Suppressor macrophage treated with lipopolysaccharide for 4 hours (primary cell): ENCODE data around the gene PDRG1.
"Not testable (repeated sequence)": the region's sequence is repeated elsewhere in the genome, so short reads cannot be mapped to it uniquely, and the experiment has no call there.

ENCODE experiments used
- DNase-seq: peaks from one replicate; pipeline ENCODE4 v3.0.0-alpha.2; 2020

The PDRG1 gene

GRCh38 chr20:31925631-31926030, 26.2 kb downstream of the PDRG1 start:
- DNase-seq, result no peak

DNA sequence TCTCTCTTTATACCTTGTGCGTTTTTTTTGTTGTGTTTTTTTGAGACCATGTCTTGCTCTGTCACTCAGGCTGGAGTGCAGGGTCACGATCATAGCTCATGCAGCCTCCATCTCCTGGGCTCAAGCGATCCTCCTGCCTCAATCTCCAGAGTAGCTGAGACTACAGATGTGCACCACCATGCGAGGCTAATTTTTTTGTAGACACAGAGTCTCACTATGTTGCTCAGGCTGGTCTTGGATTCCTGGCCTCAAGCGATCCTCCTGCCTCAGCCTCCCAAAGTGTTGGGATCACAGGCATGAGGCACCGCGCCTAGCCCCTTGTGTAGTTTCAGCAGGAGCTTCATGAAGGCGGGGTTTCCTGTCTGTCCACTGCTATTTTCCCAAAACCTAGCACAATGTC, 27.3 kb downstream of the PDRG1 start:
- DNase-seq, result no peak

GRCh38 chr20:31923388-31924331, 28.2 kb downstream of the PDRG1 start:
- DNase-seq, result peak; percentile 88

DNA sequence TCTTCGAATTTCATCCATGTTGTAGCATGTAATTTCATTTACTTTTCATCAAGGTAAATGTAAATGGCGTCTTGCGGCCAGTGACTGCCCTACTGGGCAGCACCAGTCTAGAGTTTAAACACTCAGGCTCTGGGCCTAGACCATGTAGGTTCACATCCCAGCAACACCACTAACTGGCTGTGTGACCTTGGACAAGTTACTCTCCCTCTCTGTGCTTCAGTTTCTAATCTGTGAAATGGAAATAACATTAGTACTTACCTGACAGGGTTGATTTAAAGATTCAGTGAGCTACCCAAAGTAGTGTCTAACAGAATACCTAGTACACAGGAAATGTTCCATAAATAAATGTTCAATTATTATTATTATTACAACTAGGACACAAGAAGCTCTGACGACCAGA, 29.3 kb downstream of the PDRG1 start:
- DNase-seq, result no peak

- peak; percentile 16 for DNase-seq
These were observed 29.7 kb downstream of the PDRG1 start for GRCh38 chr20:31922181-31922580.

GRCh38 chr20:31921480-31921879, 30.4 kb downstream of the PDRG1 start:
- not testable (repeated sequence) for DNase-seq

GRCh38 chr20:31920275-31920855, 31.5 kb downstream of the PDRG1 start:
- DNase-seq, result no peak

- no peak for DNase-seq
These were observed 32.3 kb downstream of the PDRG1 start for GRCh38 chr20:31919410-31920155.

DNA sequence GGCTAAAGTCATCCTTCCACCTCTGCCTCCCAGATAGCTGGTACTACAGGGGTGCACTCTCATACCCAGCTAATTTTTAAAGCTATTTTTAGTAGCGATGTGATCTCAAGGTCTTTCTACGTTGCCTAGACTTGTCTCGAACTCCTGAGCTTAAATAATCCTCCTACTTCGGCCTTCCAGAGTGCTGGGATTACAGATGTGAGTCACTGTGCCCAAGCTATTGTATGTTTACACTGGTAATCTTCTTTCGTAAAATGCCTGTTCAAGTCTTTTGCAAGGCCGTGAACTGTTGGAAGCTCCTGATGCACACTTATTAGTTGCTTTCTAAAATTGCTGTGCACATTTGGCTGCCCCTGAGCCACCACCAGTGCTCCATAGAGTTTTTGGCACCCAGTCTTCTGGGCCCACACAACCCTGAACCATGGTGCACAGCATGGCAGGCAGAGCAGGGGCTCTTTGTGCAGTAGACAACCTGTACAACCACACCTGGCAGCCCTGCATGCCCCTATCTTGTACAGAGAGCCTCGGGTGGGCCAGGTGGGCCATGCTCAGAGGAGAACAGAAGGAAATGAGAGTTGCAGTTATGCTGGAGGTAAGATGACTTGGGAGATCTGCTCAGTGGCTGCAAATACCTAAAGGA, 33.3 kb downstream of the PDRG1 start:
- peak; percentile 12 for DNase-seq

DNA sequence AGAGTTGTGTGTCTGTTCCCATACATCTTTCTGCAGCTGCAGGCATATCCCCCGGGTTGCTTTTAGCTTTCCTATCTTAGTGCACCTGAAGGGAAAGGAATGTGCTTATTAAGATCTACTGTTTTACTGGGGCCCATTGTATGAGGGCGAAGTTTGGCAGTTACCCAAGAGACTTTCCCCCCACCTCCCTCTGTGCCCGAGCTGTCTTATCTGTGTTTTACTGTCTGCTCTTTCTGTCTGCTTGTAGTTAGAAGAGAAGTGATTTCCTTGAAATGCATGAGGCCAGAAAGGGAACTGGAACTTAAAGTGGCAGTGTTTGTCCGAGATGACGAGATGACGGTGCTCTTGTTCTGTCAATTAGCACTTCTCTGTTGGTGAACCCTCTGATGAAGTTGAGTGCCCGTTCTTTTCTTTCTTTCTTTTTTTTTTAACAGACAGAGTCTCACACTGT, 33.9 kb downstream of the PDRG1 start:
- peak; percentile 59 for DNase-seq

DNA sequence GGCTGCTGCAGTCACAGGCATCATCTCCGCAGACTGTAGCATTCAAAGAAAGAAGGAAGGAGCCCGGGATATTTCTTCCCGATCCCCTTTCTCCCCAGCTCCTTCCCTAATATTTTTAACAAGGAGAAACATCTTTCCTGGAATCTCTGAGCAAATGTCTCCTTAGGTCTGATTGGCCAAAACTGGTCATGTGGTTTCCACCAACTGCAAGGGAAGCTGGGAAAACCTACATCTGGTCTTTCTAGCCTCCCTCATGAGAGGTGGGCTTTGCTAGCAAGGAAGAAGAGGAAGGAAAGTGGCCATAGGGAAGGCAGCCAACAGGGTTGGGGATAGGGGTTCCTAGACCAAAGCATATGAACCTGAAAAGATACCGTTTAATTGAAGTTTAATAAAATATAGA, 35.1 kb downstream of the PDRG1 start:
- DNase-seq, result no peak

GRCh38 chr20:31915491-31916280, 36.2 kb downstream of the PDRG1 start:
- no peak for DNase-seq

- DNase-seq, result no peak
These were observed 37.7 kb downstream of the PDRG1 start for GRCh38 chr20:31914170-31914569.

GRCh38 chr20:31913431-31914157, 38.3 kb downstream of the PDRG1 start:
- DNase-seq, result no peak

DNA sequence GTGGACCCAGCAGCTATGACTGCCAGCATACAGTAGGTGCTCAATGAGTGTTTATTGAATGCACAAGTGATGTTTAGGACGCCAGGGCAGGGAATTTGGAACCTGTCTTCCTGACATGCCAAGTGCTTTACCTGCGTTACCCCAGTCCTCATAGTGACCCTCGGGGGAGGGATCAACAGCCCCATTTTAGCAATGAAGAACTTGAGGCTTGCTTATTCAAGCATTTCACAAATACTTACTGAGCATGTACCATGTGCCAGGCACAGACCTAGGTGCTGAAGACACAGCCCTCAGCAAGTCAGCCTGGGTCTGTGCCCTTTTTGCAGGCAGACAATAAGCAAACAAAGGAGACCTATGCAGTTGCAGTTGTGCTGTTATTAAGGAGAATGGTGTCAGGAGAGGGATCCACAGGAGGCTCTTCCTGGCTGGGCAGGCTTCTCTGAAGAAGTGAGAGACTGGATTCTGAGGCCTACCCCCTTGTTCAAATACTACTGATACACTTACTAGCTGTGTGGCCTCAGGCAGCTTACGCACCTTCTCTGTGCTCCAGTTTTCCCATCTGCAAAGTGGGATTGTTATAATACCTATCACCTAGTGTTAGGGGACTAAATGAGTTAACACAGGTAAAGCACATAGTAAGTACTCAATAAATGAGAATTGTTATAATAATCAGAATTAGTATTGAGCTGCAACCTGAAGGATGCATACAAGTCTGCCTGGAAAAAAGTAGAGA, 41.6 kb downstream of the PDRG1 start:
- DNase-seq, result no peak

- DNase-seq, result no peak
These were observed 42.4 kb downstream of the PDRG1 start for GRCh38 chr20:31909253-31910070.

GRCh38 chr20:31908424-31908823, 43.4 kb downstream of the PDRG1 start:
- DNase-seq, result no peak

DNA sequence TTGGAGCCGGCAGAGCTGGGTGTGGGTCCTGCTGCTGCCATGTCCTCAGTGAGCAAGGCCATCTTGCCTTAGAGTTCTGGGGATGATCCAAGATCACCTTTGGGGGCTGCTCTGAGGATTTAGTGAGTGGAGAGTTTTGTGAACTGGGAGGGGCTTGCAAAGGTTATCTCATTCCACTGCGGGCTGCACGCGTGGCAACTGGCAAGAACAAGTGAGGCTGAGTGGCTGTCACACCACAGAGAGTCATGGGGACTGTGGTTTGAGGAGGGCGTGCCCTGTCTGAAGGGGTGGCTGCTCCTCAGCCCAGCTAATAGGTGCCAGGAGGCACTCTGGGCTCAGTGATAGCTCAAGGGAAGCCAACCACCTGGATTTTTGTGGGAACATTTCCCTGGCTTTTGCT, 43.8 kb downstream of the PDRG1 start:
- no peak for DNase-seq

DNA sequence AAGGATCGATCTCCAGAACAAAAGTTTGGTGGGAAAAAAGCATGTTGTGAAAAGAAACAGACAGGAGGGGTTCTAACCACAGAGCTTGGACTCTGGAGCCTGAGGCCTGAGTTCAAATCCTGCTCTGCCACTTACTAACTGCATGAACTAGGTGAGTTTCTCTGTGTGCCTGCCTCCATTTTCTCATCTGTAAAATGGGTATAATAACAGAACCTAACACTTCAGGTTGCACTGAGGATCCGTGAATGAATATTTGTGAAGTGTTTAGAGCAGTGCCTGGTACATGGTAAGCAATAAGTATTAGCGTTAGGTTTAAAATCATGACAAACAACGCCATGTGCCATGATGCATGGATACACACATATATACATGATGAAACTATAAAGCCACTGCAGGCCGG, 44.8 kb downstream of the PDRG1 start:
- DNase-seq, result no peak

GRCh38 chr20:31906001-31906400, 45.8 kb downstream of the PDRG1 start:
- DNase-seq, result no peak
